Measurements from ENCODE around the gene CLDN5.

Gene CLDN5, protein sequence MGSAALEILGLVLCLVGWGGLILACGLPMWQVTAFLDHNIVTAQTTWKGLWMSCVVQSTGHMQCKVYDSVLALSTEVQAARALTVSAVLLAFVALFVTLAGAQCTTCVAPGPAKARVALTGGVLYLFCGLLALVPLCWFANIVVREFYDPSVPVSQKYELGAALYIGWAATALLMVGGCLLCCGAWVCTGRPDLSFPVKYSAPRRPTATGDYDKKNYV

DNA sequence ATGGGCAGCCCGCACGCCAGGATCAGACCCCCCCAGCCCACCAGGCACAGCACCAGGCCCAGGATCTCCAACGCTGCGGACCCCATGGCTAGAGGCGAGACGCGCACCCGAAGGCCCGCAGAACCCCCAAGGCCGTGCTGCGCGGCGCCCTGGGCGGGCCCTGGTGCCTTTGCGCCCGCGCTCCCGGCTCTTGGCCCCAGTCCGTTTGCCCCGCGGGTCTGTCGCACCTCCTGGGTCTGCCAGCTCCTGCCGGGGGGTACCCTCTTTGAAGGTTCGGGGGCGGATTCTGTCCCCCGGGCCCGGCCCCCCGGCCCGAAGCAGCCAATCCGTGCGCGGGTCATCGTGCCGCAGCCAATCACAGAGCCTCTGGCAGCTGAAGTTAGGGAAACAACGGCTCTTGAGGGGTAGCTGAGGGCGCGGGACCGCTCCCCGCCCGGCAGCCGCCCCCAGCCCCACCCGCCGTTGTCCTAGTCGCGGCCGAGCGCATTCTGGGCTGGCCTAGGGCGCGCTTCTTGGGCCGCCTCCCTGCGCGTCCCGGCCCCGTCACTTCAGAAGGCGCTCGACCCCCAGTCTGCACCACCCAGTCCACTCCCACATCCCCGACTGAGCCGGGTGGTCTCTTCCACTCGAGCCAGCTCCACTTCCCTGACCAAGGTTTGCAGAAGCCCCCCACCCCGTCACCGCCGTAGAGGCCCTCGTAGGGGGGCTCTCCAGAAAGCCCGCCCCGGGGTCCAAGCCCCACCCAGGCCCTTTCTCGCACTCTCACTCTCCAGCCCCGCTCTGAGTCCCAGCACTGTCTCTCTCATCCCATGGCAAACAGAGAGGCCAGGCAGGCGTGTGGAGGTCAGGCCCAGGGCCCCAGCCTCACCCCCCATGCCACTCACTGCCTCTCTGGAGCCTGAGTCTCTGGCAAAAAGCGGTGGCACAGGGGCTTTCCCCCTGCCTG lies at the start of gene CLDN5:
Gene CLDN5 (minus strand): TSS at position 241 of the 946 bp plus-strand sequence. CDS start 155 bp downstream, at position 86.
- DNase-seq (ENCODE audit: low spot score): no peak

DNA sequence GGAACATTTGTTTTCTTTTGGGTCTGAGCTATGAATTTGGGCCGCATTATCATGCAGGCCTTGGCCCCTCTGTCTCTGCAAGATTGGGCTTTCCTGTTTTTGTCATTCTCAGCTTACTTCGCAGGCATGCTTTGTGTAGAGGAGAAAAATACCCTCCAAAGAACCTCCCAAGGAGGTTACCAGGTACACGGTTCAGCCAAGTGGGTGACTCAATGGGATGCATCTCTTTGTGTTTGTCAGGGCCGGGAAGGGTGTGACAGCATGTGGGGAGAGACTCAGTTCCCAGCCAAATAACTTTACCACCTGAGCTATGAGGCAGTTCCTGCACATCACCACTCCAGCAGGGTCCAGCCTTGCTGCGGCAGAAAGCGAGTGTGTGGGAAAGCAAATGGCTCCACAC lies 47.8 kb upstream of the CLDN5 start:
- no peak for DNase-seq (ENCODE audit: low spot score)

DNA sequence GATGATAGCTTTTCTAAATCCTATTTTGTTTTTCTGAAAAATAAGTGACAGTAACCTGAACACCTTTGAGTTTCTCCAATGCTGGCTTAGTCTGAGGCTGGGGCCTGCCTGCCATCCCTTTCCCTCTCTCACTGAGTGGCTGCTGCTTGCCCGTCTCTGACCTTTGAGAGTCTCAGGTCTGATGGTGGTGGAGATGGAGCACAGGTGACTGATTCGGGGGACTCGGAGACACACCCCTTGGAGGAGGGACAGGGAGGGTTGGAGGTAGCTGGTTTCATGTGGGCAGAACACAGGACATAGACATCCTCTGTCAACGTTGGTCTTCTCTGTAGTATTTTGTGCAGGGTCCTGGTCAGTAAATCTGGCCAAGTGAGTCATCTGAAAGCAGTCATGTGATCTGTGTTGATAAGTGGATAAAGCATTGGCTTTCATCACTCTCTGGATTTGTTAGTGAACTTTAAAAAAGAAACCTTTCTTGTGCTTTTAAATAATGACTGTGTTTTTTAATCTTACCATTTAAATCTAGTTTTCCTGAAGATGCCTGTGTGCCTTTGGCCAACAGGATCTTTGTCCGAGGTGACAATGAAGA lies 47.1 kb upstream of the CLDN5 start:
- no peak for DNase-seq (ENCODE audit: low spot score)

DNA sequence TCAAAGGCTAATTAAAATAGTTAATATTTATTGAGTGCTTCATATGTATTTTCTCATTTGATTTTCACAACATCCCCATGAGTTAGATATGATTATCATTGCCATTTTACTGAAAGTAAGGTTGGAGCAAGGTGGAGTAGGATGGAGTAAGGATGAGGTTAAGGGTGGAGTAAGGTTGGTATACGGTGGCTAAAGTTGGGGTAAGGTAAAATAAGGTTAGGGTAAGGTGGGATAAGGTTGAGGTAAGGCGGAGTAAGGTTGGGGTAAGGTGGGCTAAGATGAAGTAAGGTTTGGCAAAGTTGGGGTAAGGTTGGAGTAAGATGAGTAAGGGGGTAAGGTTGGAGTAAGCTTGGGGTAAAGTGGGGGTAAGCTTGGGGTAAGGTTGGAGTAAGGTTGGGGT lies 45.8 kb upstream of the CLDN5 start:
- no peak for DNase-seq (ENCODE audit: low spot score)

DNA sequence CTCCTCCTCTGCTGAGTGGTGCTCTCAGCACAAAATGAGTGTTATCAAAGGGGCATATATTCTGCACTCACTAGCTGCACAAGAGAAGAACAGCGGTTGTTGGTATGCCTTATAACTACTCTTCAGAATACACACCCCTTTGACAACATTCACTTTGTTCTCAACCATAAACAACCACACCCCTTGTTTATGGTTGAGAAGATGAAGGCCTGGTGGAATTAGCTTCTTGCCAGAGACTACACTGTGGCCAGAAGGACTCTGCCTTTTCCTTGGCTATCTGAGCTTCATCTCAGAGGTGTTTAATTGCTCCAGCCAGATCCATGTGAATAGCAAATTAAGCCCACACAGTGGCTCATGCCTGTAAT lies 45.0 kb upstream of the CLDN5 start:
- DNase-seq (ENCODE audit: low spot score): no peak

DNA sequence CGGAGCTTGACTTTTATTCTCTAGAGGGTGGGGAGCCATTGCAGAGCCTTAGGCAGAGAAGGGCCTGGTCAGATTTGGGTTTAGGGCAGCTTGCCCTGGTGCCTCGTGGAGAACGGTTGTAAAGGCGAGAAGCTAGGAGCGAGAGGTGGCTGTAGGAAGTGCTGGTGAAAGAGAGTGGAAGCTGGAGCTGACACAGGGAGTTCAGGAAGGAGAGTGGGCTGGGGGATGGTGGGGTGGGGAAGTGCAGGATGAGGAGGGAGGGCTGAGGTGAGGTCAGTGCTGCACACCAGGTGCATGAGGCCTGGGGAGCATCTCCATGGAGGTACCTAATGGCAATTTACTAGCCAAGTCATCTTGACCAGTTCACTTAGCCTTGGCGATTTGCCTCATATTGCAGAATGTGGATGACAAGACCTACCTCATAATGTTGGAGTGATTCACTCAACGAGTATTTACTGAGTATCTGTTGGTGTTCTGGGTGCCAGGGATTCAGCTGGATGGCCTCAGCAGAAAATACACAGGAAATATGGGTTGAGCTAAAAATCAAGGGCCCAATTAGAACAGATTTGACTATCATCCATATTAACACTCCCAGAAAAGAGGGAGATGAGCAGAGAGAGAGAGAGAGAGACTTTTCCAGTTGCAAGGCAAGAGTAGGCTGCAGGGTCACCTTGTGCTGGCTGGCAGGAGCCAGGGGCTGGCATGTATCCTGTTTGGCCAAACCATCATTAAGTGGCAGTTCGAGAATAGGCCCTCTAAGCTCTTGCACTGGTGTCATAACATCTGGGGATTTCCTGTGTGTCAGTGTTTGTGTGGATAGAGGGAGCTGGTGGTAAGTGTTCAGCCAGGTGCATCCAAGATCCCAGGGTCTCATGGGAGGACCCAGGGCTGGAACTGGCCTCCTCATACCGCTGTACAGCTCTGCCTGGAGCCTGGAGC lies 44.4 kb upstream of the CLDN5 start:
- DNase-seq (ENCODE audit: low spot score): no peak

DNA sequence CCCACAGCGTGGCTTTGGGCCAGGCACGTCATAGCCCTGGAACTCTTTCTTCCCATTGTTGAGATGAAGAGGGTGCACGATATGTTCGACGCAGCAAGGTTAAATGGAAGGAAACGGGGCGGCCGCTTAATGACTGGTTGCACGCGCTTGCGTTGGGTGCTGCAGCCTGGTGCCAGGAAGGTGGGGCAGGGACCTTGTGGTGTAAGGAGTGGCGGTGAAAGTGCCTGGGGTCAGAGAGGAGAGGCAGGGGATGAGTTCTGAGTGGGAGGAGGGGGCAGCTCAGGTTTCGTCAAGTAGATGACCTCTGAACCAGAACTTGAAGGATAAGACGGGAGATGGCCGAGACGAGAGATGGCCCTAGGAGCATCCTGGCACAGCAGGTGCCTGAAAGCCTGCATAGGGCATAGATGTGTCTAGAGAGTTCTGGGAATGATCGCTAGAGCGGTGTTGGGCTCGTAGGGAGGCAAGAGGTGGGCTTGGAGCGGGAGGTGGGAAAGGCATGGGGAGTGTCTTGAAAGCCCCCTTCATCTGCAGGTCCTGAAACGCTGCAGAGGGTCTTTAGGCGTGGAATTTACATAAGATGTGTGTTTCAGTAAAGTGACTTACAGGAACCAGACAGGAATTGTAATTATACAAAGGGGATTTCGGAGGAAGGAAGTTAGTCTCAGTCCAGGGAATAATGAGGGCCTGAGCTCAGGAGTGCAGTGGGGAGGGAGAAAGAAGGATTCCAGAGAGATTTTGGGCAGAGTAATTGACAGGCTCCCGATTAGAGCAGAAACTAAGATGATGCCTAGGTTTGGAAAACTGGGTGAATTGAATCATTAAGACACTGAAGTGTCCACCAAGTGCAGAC lies 43.2 kb upstream of the CLDN5 start:
- DNase-seq (ENCODE audit: low spot score): no peak

DNA sequence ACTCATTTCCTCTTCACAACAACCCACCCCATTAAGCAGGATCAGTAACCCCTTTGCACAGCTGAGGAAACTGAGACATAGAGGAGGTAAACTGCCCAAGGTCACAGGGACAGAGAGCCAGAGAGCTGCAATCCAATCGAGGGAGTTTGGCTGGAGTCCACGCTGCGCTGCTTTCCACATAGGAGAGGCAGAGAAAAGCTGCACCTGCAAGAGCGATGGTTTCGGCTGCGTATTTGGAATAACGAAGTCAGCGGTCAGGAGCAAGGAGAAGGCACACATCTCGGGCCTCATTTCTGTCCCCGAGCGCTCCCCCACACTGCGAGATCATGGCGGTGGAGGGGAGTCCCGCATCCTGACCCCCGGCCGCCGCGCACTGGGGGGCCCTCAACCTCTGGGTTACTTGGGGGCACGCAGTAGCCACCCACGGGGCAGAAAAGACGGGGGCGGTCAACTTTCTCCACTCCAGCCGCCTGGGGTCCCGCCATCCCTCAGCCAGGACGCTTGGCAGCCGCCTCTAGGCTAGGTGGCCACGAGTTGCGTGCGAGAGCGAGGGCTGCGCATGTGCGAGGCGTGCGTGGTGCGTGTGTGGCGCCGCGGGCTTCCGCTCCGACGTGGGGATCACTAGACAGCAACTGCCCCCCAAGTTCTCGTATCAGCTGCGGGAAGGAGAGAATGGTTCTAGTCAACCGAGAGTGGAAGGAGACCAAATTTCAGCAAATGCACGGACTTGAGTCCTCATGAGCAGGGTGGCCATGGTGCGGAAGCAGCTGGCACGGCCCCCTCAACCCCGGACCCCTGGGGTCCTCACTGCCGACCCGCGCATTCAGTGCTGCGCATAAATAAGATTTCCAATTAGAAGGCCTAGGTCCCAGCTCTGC lies 42.3 kb upstream of the CLDN5 start:
- DNase-seq (ENCODE audit: low spot score): no peak

DNA sequence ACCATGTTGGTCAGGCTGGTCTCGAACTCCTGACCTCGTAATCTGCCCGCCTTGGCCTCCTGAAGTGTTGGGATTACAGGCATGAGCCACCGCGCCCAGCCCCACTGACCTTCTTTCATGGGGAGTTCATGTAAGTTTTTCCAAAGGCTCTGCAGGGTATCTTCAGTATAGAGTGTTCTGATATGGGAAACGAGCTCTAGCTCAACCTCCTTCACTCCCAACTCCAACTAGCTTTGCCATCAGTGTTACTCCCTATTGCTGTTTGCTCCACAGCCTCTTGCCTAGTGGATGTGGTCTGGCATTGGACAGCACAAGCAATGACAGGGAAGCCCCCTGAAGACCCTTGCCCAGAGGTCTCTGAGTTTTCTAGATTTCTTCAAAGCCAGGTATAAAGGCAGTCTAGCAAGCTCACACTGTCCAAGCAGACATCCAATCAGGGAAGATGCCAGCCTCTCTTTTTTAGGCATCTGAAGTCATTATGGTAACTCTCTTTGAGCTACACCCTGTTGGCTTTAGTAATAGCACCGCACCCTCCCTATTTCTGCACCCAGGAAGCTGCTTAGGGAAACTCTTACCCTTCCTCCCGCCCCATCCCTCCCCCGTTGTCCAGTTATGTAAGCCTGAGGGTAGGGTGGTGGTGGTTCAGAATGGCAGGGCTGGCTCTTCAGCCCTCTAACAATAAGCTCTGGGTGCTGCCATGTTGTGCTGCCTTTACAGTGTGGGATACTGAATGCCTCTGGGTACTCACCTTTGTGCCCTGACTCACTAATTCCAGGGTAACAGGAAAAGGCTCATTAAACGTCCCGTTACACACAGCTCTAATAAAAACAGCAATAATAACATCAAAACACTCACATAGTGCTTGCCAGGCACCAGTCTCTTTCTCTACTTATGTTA lies 41.4 kb upstream of the CLDN5 start:
- DNase-seq (ENCODE audit: low spot score): no peak

DNA sequence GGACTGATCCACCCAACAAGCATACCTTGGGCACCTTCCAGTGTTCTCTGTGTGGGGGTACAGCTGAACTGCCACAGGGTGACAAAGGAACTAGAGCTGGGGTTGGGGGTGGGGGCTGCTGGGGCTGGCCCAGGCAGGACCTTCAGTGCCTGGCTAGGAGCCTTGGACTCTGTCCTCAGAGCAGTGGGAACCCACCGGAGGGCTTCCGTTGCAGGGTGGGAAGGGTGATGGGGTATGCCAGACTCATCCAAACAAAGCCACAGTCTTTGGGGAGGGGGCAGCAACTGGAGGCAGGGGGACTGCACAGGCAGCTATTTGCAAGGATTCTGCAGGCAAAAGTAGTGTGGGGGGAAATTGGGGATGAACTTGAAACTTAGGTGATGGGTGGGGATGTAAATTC lies 35.7 kb upstream of the CLDN5 start:
- DNase-seq (ENCODE audit: low spot score): no peak

DNA sequence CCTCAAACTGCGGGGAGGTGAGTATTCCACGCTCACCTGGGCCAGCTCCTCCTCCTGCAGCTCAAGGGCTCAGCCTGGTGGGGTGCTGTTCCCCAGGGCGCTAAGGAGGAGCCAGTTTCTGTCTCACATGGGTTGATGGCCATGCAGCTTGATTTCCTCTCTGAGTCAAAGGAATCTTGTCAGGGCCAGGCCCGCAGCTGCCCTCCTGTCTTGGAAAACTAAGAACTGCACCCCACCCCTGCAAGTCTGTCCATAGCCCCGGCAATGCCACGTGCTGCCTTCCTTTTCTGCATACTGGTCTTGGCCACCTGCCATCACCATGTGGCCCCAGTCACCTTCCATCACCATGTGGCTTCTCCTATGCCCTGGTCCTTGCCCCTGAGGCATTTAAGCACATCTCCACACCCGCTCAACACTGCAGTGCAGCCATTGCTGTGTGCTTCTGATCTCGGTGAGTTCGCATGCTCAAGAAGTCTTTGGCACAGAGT lies 35.2 kb upstream of the CLDN5 start:
- DNase-seq (ENCODE audit: low spot score): no peak

DNA sequence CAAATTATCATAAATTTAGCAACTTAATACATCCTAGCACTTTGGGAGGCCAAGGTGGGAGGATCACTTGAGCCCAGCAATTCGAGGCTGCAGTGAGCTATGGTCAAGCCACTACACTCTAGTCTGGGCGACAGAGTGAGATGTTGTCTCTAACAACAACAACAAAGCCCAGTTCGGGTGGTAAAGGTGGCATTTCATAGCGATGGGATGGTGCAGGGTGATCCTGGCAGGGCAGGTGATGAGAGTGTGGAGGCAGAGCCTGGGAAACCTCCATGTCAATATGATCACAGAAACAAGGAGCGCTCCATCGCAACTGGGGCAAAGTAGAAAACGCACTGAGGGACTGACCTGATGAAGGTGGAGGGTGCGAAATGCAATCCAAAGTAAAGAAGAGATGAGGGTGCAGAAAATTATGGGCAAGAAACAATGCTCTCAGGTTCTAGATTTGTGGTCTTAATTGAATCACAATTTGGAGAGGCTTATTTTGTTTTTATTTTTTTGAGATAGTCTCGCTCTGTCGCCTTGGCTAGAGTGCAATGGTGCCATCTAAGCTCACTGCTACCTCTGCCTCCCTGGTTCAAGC lies 32.8 kb upstream of the CLDN5 start:
- DNase-seq (ENCODE audit: low spot score): no peak

DNA sequence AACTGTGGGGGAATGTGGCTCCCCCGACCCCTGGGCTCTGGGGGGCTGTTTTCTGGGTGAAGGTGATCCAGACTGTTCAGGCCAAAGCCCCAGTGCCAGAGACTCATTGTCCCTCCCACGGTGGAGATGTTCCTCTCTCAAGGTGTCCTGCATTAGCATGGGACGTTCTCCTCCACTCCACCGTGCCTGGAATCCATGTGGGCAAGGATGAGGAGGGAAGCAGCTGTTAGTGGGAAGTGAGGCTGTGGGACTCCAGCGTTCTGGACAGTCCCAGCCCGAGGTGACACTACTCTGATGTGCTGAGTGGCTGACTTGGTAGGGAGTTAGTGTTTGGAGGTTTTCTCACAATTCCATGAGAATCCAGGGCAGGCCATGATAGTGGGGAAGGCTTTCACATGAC lies 31.4 kb upstream of the CLDN5 start:
- DNase-seq (ENCODE audit: low spot score): no peak

DNA sequence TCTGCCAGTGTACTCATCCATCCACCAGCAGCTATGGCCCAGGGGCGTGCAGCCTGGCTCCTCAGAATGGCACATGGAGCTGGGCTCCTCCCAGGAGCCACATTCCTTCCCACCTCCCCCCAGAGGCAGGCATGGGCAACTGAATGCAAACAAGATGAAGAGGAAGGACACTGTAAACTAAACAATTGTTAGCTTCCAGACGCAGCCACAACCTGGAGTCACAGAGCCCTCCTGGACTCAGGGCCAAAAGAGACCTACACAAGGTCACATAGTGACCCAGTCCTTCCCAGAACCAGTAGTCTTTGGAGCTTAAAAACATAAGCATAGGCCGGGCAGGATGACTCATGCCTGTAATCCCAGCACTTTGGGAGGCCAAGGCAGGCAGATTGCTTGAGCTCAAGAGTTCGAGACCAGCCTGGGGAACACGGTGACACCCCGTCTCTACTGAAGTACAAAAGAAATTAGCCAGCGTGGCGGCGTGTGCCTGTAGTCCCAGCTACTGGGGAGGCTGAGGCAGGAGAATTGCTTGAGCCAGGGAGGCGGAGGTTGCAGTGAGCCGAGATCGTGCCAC lies 30.7 kb upstream of the CLDN5 start:
- DNase-seq (ENCODE audit: low spot score): no peak

DNA sequence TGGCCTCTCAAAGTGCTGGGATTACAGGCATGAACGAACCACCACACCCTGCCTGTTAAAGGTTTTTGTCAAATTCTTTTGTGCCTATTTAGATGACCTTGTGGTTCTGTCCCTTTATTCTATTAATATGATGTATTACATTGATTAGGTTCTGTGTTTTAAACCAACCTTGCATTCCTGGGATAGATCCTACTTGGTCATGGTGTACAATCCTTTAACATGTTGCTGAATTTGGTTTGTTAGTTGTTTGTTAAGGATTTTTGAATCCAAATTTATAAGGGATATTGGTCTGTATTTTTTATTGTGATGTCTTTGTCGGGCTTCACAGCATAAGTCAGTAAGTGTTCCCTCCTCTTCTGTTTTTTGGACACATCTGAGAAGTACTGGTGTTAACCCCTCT lies 29.0 kb upstream of the CLDN5 start:
- DNase-seq (ENCODE audit: low spot score): no peak

DNA sequence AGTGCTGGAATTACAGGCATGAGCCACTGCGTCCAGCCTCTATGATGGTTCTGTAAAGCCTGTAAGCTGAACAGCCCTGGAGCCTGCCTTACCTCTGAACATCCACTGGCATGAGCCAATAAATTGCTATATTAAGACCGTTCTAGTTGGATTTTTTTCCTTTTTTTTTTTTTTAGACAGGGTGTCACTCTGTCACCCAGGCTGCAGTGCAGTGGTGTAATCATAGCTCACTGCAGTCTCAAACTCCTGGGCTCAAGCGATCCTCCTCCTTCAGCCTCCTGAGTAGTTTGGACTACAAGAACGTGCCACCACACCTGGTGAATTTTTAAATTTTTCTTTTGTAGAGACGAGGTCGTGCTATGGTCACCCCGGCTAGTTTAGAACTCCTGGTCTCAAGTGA lies 26.2 kb upstream of the CLDN5 start:
- DNase-seq (ENCODE audit: low spot score): no peak

DNA sequence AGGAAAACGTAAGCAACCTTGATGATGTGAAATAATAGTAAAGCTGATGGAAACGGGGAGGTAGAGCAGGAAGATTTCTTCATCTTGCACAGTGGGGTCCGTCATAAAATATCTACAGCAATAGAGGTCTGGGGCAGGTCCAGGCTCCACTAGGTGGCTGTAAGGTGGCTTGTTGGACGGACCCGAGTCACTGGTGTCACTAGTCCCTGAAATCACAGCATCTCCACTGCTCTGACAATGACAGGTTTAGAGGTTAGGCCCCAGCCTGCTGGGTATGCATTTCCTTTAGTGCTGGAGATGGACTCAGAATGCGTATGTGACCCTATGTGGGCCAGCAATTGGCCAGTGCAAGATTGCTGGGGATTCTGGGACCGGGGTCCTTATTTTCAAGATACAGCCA lies 25.2 kb upstream of the CLDN5 start:
- no peak for DNase-seq (ENCODE audit: low spot score)

DNA sequence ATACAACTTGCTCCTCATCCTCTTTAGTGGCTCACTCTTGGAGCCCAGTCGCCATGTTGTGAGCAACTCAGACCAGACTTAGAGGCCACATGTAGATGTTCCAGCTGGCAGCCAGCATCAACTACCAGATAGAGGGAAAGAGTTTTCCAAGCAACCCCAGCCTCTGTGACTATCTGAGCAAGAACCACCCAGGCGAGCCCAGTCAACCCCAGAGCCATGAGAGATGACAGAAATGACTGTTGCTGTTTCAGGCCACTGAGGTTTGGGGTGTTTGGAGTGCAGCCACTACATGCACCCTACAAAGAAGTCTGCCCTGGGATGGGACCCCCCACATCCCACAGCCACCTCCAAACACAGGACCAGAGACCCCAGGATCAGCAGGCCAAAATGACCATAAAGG lies 24.8 kb upstream of the CLDN5 start:
- DNase-seq (ENCODE audit: low spot score): no peak
